Stomach smooth muscle (tissue), 2 donors: ENCODE measurements around the gene DAP.
"Not testable (repeated sequence)": the region's sequence is repeated elsewhere in the genome, so short reads cannot be mapped to it uniquely, and the experiment has no call there.

Experiments
- H3K27ac ChIP-seq: one replicate; pipeline ENCODE4 v1.7.0; 2013; ENCODE audit warnings: mild to moderate bottlenecking, low read length, inconsistent platforms
- H3K27me3 ChIP-seq, 2 donors: one replicate each; pipeline ENCODE4 v1.7.0; 2013; ENCODE audit warnings: low read length in 2 of 2; ENCODE audit not compliant: insufficient read depth in 2 of 2, control insufficient read depth in 1 of 2
- H3K36me3 ChIP-seq, 2 donors: one replicate each; pipeline ENCODE4 v1.7.0; 2013; ENCODE audit warnings: low read length in 2 of 2; ENCODE audit not compliant: control insufficient read depth in 2 of 2, insufficient read depth in 2 of 2
- H3K4me1 ChIP-seq: one replicate; pipeline ENCODE4 v1.7.0; 2013; ENCODE audit warnings: low read length; ENCODE audit not compliant: control insufficient read depth, insufficient read depth
- H3K4me3 ChIP-seq, 2 donors: one replicate each; pipeline ENCODE4 v1.7.0; 2013; ENCODE audit warnings: low read length in 2 of 2
- H3K9ac ChIP-seq, 2 donors: one replicate each; pipeline ENCODE4 v1.7.0; 2013; ENCODE audit warnings: low read length in 2 of 2, mild to moderate bottlenecking in 1 of 2
- H3K9me3 ChIP-seq, 2 donors: one replicate each; pipeline ENCODE4 v1.7.0; 2013; ENCODE audit warnings: low read length in 2 of 2; ENCODE audit not compliant: control insufficient read depth in 2 of 2
- donor health status: healthy.
- donor health status: Pancreatic carcinoma.

Gene DAP

GRCh38 chr5:10786835-10787234, 25.8 kb upstream of the DAP start:
- Histone ChIP-seq H3K4me1 (no peaks in the 10 kb centered on the region), H3K4me3 (no peak overlapping the region), H3K27me3 (no peaks in the 10 kb centered on the region), H3K27ac (no peak overlapping the region), H3K36me3 (no peaks in the 10 kb centered on the region), H3K9ac (no peak overlapping the region), H3K9me3 (no peaks in the 10 kb centered on the region)

- H3K4me3 ChIP-seq, H3K36me3 ChIP-seq, H3K27me3 ChIP-seq, H3K9me3 ChIP-seq, H3K9ac ChIP-seq, H3K4me1 ChIP-seq, H3K27ac ChIP-seq: not testable (repeated sequence)
Measured at GRCh38 chr5:10780208-10780607, 19.2 kb upstream of the DAP start.

GRCh38 chr5:10779592-10779991, 18.6 kb upstream of the DAP start:
- Histone ChIP-seq H3K27me3 (no peaks in the 10 kb centered on the region), H3K4me1 (no peaks in the 10 kb centered on the region), H3K9ac (no peak overlapping the region), H3K27ac (no peak overlapping the region), H3K4me3 (no peak overlapping the region), H3K9me3 (peaks cover 0 to 2% of the 10 kb centered on the region in 2 donors), H3K36me3 (no peaks in the 10 kb centered on the region)

GRCh38 chr5:10778179-10778910, 17.3 kb upstream of the DAP start:
- no peak overlapping the region for H3K27ac ChIP-seq
- H3K27me3 ChIP-seq, result no peaks in the 10 kb centered on the region
- H3K9me3 ChIP-seq, result peaks cover 0 to 2% of the 10 kb centered on the region in 2 donors
- H3K36me3 ChIP-seq, result no peaks in the 10 kb centered on the region
- H3K4me1 ChIP-seq, result no peaks in the 10 kb centered on the region
- no peak overlapping the region for H3K4me3 ChIP-seq
- H3K9ac ChIP-seq, result no peak overlapping the region

GRCh38 chr5:10775646-10776045, 14.6 kb upstream of the DAP start:
- Histone ChIP-seq H3K27ac (no peak overlapping the region), H3K36me3 (no peaks in the 10 kb centered on the region), H3K9me3 (peaks cover 0 to 2% of the 10 kb centered on the region in 2 donors), H3K4me1 (no peaks in the 10 kb centered on the region), H3K9ac (no peak overlapping the region), H3K4me3 (no peak overlapping the region), H3K27me3 (no peaks in the 10 kb centered on the region)

GRCh38 chr5:10772901-10773585, 12.0 kb upstream of the DAP start:
- Histone ChIP-seq H3K27me3 (no peaks in the 10 kb centered on the region), H3K4me3 (no peak overlapping the region), H3K27ac (no peak overlapping the region), H3K9ac (no peak overlapping the region), H3K4me1 (no peaks in the 10 kb centered on the region), H3K9me3 (no peaks in the 10 kb centered on the region), H3K36me3 (no peaks in the 10 kb centered on the region)

GRCh38 chr5:10768328-10768899, 7.4 kb upstream of the DAP start:
- Histone ChIP-seq H3K4me1 (peaks cover 2% of the 10 kb centered on the region), H3K9ac (no peak overlapping the region), H3K27me3 (no peaks in the 10 kb centered on the region), H3K9me3 (no peaks in the 10 kb centered on the region), H3K36me3 (no peaks in the 10 kb centered on the region), H3K4me3 (no peak overlapping the region), H3K27ac (no peak overlapping the region)

- H3K27ac ChIP-seq, result peak overlapping the region; percentile 90
Measured at GRCh38 chr5:10762776-10763500, 1.9 kb upstream of the DAP start.

GRCh38 chr5:10761933-10762775, 1.1 kb upstream of the DAP start:
- peak overlapping the region; percentile 66 to 91 for H3K9ac ChIP-seq
- H3K27me3 ChIP-seq, result no peaks in the 10 kb centered on the region
- H3K4me1 ChIP-seq, result peaks cover 22% of the 10 kb centered on the region
- peak overlapping the region; percentile 45 to 79 for H3K4me3 ChIP-seq
- peak overlapping the region; percentile 90 for H3K27ac ChIP-seq
- no peaks in the 10 kb centered on the region for H3K9me3 ChIP-seq
- H3K36me3 ChIP-seq, result no peaks in the 10 kb centered on the region

More at GRCh38 chr5:10762776-10763500, 1.9 kb upstream of the DAP start:
- H3K36me3 ChIP-seq, result no peaks in the 10 kb centered on the region
- peaks cover 18% of the 10 kb centered on the region for H3K4me1 ChIP-seq
- no peaks in the 10 kb centered on the region for H3K9me3 ChIP-seq
- H3K9ac ChIP-seq, result peak overlapping the region in 1 of 2 donors; percentile 51
- H3K27me3 ChIP-seq, result no peaks in the 10 kb centered on the region
- peak overlapping the region in 1 of 2 donors; percentile 79 for H3K4me3 ChIP-seq

- Histone ChIP-seq H3K36me3 (no peaks in the 10 kb centered on the region), H3K27me3 (no peaks in the 10 kb centered on the region), H3K4me3 (peak overlapping the region in 1 of 2 donors; percentile 79), H3K9me3 (no peaks in the 10 kb centered on the region), H3K9ac (peak overlapping the region in 1 of 2 donors; percentile 52), H3K27ac (peak overlapping the region; percentile 67), H3K4me1 (peaks cover 22% of the 10 kb centered on the region)
Measured at GRCh38 chr5:10760921-10761184, 181 bp downstream of the DAP start.
